ENCODE results near the gene CFAP300.

The CFAP300 gene
- long read RNA-seq: 0 reads

GRCh38 chr11:102047305-102047924, at the start of gene CFAP300:
CFAP300 (plus strand) TSS chr11:102047437; CDS start chr11:102047471, 34 bp downstream.
- TF ChIP-seq GABPA (IDR thresholded peaks at IDR 0.05; ENCODE audit: low read depth) (no peak), SPI1 (IDR thresholded peaks at IDR 0.05; ENCODE audit: borderline replicate concordance, low read depth) (no peak), REST (IDR thresholded peaks at IDR 0.05; ENCODE audit: insufficient replicate concordance, low read depth) (no peak), CTCF (IDR thresholded peaks at IDR 0.05; ENCODE audit: insufficient read depth, low read length) (no peak), POLR2AphosphoS5 (IDR thresholded peaks at IDR 0.05; ENCODE audit: low read depth) (no peak)
- Histone ChIP-seq H3K27ac (replicated peaks) (no peak within 1 kb of the TSS), H3K4me3 (replicated peaks; ENCODE audit: insufficient read depth, low read length) (no peak within 1 kb of the TSS), H3K27me3 (ENCODE audit: insufficient read depth, poor library complexity, severe bottlenecking) (peaks cover 6% of the 10 kb centered on the region)
- DNase-seq (ENCODE audit: low read depth in 1 of 2, low spot score in 1 of 2): no peak

GRCh38 chr11:102001657-102002338, 45.4 kb upstream of the CFAP300 start:
- no peak for TF ChIP-seq SPI1 (IDR thresholded peaks at IDR 0.05; ENCODE audit: borderline replicate concordance, low read depth)
- no peak for TF ChIP-seq GABPA (IDR thresholded peaks at IDR 0.05; ENCODE audit: low read depth)
- no peak for TF ChIP-seq POLR2AphosphoS5 (IDR thresholded peaks at IDR 0.05; ENCODE audit: low read depth)
- no peak for TF ChIP-seq CTCF (IDR thresholded peaks at IDR 0.05; ENCODE audit: insufficient read depth, low read length)
- TF ChIP-seq REST (IDR thresholded peaks at IDR 0.05; ENCODE audit: insufficient replicate concordance, low read depth): no peak
- DNase-seq (ENCODE audit: low read depth in 1 of 2, low spot score in 1 of 2): no peak
- Histone ChIP-seq H3K27me3 (ENCODE audit: insufficient read depth, poor library complexity, severe bottlenecking) (no peaks in the 10 kb centered on the region), H3K4me3 (replicated peaks; ENCODE audit: insufficient read depth, low read length) (no peak overlapping the region), H3K27ac (replicated peaks) (no peak overlapping the region)

- DNase-seq (ENCODE audit: low read depth in 1 of 2, low spot score in 1 of 2): no peak
- H3K27ac ChIP-seq (replicated peaks): no peak overlapping the region
- TF ChIP-seq CTCF (IDR thresholded peaks at IDR 0.05; ENCODE audit: insufficient read depth, low read length): no peak
- no peak for TF ChIP-seq GABPA (IDR thresholded peaks at IDR 0.05; ENCODE audit: low read depth)
- no peak for TF ChIP-seq POLR2AphosphoS5 (IDR thresholded peaks at IDR 0.05; ENCODE audit: low read depth)
- no peak for TF ChIP-seq SPI1 (IDR thresholded peaks at IDR 0.05; ENCODE audit: borderline replicate concordance, low read depth)
- no peak for TF ChIP-seq REST (IDR thresholded peaks at IDR 0.05; ENCODE audit: insufficient replicate concordance, low read depth)
Observed at GRCh38 chr11:102004220-102004619, 43.0 kb upstream of the CFAP300 start.

More at GRCh38 chr11:102004220-102004619, 43.0 kb upstream of the CFAP300 start:
- H3K4me3 ChIP-seq (replicated peaks; ENCODE audit: insufficient read depth, low read length): no peak overlapping the region
- H3K27me3 ChIP-seq (ENCODE audit: insufficient read depth, poor library complexity, severe bottlenecking): no peaks in the 10 kb centered on the region
